Right hindlimb (tissue), 1 donor: ENCODE measurements around the gene PIM2.
A peak's percentile ranks its signal among the peaks of the same experiment; 100 is the strongest.

Experiments used
- DNase-seq: peaks from one replicate; pipeline ENCODE4 v3.0.0-alpha.2; 2018

Gene PIM2

GRCh38 chrX:48918643-48919340, at the start of gene PIM2:
TSS of gene PIM2 (minus strand) at chrX:48919024. CDS start at chrX:48918834, 190 bp downstream.
- peak; percentile 79 for DNase-seq

DNA sequence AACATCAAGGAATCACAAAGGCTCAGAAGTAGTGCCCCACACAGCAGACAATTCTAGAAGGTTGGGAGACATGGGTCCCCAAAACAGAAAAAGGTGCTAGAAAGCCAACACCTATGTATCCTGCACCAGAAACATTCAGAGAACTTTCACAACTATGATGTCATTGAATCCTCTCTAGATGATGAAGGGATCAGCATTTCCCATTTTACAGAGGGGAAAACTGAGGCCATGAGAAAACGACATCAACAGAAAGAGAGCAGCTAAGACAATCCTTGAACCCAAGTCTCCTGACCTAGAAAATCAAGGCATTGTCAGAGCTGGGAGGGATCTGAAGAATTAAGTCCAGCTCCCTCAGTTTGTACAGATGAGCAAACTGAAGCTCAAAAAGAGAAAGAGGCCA, 49.6 kb upstream of the PIM2 start:
- DNase-seq: no peak

- DNase-seq: no peak
These were observed 48.2 kb upstream of the PIM2 start for GRCh38 chrX:48966796-48967579.

DNA sequence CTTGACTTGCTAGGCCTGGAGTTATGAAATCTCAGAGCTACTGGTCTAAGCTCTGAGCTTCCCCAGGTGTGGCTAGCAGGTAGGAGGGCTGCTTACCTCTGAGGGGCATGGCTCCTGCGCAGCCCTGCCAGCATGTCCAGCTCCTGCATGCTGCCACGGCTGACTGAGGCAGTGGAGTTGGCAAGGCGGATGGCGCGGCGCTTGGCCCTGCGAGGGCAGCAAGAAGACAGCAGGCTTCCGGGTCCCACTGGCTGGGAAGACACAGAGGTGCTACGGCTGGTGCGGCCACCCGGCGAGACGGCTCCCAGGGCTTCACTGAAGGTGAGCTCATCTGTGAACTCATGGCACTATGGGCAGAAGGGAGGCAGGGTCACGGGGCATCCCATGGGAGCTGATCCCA, 47.1 kb upstream of the PIM2 start:
- no peak for DNase-seq

DNA sequence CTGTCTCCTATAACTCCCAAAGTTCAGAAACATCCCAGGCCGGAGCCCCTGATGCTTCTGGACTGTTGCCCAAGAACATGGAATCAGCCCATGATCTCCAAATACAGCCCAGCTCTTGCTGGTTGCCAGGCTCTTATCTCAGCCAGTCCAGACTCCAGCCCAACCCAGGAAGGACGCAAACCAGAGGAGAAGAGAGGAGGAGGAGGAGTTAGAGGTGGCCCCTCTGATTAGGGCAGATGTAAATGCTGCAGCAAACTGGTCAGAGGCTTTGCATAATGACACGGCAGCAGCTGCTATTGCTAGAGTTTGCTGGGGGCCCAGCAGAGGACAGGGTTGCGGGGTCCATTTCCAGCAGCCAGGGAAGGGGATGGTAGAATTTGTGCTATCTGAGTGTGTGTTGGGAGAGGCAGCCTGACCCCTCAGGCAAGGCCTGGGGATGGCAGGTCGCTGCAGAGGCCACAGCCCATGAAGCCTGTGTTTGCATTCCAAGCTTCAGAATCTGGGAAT, 42.8 kb upstream of the PIM2 start:
- no peak for DNase-seq

DNA sequence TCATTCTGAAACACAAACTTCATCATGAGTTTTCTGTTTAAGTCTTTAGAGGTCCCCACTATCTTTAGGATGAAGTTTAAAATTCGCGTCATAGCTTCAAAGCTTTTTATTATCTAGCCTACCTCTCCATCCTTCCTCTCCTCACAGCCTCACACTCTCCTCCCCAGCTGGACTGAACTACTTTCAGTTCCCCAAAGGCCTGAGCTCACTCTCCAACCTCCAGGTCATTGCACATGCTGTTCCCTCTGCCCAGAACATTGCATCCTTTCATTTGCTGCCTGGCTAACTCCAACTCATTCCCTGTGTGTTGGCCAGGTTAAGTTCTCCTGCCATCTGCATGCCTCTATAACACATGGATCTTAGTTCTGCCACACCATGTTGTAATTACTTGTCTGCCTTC, 41.5 kb upstream of the PIM2 start:
- no peak for DNase-seq

GRCh38 chrX:48958635-48959094, 39.8 kb upstream of the PIM2 start:
- peak; percentile 62 for DNase-seq

- peak; percentile 97 for DNase-seq
These were observed 39.2 kb upstream of the PIM2 start for GRCh38 chrX:48957827-48958634.

GRCh38 chrX:48957477-48957826, 38.6 kb upstream of the PIM2 start, which contains the start of gene OTUD5:
TSS of gene OTUD5 (minus strand) at chrX:48957607. CDS start at chrX:48957570, 37 bp downstream.
- peak; percentile 77 for DNase-seq

GRCh38 chrX:48956728-48957414, 38.0 kb upstream of the PIM2 start:
- DNase-seq: peak; percentile 22

- DNase-seq: no peak
These were observed 29.8 kb upstream of the PIM2 start for GRCh38 chrX:48948589-48948988.

DNA sequence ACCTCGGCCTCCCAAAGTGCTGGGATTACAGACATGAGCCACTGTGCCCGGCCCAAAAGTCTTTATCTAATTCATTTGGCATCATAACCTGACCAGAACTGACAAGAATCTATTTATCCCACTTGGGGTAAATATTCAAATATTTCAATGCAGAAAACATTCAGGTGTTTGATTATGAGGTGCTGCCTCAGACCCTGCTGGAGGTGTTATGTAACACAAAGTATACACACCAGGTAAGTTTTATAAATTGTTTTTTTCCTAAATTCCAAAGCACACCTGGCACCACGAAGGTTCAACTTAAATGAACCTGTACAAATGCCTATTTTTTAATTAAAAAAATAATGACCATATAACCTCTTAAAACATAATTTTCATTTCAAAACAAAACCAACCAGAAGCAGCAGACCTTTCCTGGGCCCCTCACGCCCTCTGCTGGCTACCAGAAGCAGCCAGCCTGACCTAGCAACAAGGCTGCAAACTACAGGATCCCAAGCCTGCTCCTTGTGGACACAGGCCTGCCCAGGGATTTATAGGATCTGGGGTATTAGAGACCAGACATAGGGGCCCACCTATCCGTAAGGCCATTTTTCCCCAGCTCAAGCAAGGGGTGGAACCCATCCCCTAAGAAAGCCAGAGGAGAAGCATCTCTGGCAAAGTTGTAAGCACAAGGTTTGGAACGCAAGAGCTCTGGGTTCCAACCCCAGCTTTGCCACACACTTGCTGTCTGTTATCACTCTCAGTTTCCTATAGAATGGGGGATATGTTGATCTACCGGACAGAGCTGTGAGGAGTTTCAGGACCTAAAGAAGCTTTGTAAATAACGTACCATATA, 26.9 kb upstream of the PIM2 start:
- DNase-seq: peak; percentile 38

GRCh38 chrX:48942895-48943294, 24.1 kb upstream of the PIM2 start:
- DNase-seq: no peak

GRCh38 chrX:48940404-48940955, 21.7 kb upstream of the PIM2 start:
- DNase-seq: no peak

- no peak for DNase-seq
These were observed 20.9 kb upstream of the PIM2 start for GRCh38 chrX:48939524-48940228.

GRCh38 chrX:48938721-48939425, 20.0 kb upstream of the PIM2 start:
- DNase-seq: no peak

- DNase-seq: peak; percentile 27
These were observed 18.5 kb upstream of the PIM2 start for GRCh38 chrX:48937054-48937907.

DNA sequence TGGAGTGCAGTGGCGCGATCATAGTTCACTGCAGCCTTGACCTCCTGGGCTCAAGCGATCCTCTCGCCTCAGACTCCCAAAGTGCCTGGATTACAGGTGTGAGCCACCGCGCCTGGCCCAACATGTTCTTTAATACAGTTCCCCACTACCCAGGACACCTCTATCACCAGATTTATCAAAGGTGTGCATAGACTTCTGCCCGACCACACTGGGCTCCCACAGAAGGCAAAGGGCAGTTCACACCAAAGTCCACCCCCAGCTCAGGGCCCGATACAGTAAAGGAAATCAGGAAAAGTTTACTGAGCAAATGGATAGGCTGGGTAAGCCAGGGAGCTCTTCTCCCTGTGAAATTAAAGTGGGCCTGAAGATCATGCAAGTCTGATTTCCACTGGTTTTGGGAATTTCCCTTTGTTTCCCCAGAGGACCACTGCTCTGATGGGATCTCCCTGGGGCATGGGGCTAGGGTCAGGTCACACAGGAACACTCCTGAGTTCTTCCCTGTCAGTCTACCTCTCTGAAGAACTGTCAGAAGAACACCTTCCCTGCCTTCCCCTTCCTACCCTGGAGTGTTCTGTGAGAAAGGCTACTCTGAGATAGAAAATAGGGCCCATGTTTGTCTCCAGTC, 17.7 kb upstream of the PIM2 start:
- DNase-seq: no peak

- no peak for DNase-seq
These were observed 16.5 kb upstream of the PIM2 start for GRCh38 chrX:48935301-48935670.
